Uterus (tissue), 2 donors: ENCODE measurements around the gene LAPTM5.
"Not testable (repeated sequence)": the region's sequence is repeated elsewhere in the genome, so short reads cannot be mapped to it uniquely, and the experiment has no call there.

Experiments used
- POLR2A ChIP-seq, 2 donors: fragments of 450-650 bp; IDR thresholded peaks; one replicate each; pipeline ENCODE4 v1.6.1; 2016; ENCODE audit warnings: antibody characterized with exemption in 2 of 2, mild to moderate bottlenecking in 1 of 2, moderate library complexity in 1 of 2
- TF ChIP-seq, protein P1 (sequence below), 4 experiments: fragments of 200-600 bp in 2 of 4; fragments of 450-650 bp in 2 of 4; sonication (generic) in 2 of 4; IDR thresholded peaks; one replicate each; pipeline ENCODE4 v1.5.1; 2016 to 2019; ENCODE audit warnings: antibody characterized with exemption in 4 of 4, mild to moderate bottlenecking in 2 of 4, moderate library complexity in 1 of 4

DNA sequence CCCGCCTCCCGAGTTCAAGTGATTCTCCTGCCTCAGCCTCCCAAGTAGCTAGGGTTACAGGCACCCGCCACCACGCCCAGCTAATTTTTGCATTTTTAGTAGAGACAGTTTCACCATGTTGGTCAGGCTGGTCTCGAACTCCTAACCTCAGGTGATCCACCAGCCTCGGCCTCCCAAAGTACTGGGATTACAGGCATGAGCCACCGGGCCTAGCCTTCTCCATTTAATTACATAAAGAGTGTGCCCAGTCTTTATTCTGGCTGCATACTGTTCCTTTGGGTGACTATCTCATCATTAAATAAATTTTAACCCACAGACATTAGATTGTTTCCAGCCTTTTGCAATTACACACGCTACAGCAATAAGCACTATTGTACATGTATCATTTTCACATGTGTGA lies 9.4 kb upstream of the LAPTM5 start:
- TF ChIP-seq, protein P1, sequence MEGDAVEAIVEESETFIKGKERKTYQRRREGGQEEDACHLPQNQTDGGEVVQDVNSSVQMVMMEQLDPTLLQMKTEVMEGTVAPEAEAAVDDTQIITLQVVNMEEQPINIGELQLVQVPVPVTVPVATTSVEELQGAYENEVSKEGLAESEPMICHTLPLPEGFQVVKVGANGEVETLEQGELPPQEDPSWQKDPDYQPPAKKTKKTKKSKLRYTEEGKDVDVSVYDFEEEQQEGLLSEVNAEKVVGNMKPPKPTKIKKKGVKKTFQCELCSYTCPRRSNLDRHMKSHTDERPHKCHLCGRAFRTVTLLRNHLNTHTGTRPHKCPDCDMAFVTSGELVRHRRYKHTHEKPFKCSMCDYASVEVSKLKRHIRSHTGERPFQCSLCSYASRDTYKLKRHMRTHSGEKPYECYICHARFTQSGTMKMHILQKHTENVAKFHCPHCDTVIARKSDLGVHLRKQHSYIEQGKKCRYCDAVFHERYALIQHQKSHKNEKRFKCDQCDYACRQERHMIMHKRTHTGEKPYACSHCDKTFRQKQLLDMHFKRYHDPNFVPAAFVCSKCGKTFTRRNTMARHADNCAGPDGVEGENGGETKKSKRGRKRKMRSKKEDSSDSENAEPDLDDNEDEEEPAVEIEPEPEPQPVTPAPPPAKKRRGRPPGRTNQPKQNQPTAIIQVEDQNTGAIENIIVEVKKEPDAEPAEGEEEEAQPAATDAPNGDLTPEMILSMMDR (IDR thresholded peaks at IDR 0.05), result not testable (repeated sequence)
- TF ChIP-seq POLR2A (IDR thresholded peaks at IDR 0.05), result not testable (repeated sequence)
